ENCODE results near the gene C1orf94.

C1orf94 gene

DNA sequence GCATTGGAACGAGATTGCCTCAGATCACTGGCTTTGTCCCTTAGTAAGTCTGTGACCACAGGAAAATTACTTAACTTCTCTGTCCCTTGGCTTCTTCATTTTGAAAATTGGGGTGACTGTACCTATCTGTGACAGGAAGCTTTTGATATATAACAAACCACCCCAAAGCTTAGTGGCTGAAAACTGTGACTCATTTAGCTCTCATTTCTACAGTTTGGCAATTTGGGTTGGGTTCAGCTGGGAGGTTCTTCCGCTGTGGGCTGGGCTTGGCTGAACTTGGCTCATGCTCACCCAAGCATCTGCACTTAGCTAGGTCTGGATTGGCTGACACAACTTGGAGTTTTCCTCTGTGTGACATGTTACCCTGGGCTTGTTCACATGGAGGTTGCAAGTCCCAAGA, 14.0 kb downstream of the C1orf94 start:
- DNase-seq (ENCODE audit: low spot score), result no peak
- H3K27ac ChIP-seq, result no peak overlapping the region
- CTCF ChIA-PET, result no interaction called here
- POLR2A ChIA-PET (ENCODE audit: low non-redundant PET), result no interaction called here
- TF ChIP-seq, protein P1, sequence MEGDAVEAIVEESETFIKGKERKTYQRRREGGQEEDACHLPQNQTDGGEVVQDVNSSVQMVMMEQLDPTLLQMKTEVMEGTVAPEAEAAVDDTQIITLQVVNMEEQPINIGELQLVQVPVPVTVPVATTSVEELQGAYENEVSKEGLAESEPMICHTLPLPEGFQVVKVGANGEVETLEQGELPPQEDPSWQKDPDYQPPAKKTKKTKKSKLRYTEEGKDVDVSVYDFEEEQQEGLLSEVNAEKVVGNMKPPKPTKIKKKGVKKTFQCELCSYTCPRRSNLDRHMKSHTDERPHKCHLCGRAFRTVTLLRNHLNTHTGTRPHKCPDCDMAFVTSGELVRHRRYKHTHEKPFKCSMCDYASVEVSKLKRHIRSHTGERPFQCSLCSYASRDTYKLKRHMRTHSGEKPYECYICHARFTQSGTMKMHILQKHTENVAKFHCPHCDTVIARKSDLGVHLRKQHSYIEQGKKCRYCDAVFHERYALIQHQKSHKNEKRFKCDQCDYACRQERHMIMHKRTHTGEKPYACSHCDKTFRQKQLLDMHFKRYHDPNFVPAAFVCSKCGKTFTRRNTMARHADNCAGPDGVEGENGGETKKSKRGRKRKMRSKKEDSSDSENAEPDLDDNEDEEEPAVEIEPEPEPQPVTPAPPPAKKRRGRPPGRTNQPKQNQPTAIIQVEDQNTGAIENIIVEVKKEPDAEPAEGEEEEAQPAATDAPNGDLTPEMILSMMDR (conservative IDR thresholded peaks at IDR 0.05; ENCODE audit: low read depth), result no peak

DNA sequence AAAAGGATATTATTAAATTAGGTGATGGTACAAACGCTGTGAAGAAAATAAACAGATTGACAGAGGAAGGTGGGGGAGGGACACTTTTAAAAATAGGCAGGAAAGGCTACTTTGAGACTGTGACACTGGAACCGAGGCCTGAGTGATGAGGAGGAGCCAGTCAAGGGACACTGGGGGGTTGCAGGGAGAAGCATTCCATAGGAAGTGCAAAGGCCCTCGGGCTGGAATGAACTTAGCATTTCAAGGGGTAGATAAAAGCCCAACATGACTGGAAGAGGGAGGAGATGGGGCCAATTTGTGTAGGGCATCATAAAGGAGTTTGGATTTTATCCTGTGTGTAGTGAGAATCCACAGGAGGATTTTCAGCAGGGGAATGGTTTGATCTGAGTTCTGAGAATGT, 15.9 kb downstream of the C1orf94 start:
- TF ChIP-seq, protein P1 (conservative IDR thresholded peaks at IDR 0.05; ENCODE audit: low read depth), result no peak
- POLR2A ChIA-PET (ENCODE audit: low non-redundant PET), result no interaction called here
- no peak overlapping the region for H3K27ac ChIP-seq
- CTCF ChIA-PET, result interaction anchor here (0.7 kb wide), 1 partner anchor 660 kb away, joined by 5 read pairs; no protein-coding TSS in a partner anchor
- no peak for DNase-seq (ENCODE audit: low spot score)

DNA sequence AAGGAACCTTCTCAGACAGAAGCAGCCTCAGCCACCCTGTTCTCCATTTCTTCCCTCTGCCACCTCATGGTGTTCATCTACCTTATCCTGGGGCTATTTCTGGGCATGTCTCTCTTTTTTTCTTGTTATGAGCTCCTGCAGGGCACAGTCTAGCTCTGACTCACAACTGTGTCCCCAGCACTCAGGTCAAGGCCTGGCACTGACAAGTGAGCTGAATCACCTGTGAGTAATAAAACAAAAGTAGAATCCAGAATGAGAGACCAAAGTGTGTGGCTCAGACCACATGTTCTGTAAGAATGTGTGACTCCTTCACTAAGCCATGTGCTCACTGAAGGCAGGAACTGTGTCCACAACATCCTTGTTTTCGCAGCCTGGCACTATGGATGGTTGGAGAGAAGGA, 23.2 kb downstream of the C1orf94 start:
- peak; percentile 76 for DNase-seq (ENCODE audit: low spot score)
- ChIA-PET CTCF (no interaction called here), POLR2A (ENCODE audit: low non-redundant PET) (no interaction called here)
- no peak overlapping the region for H3K27ac ChIP-seq
- TF ChIP-seq, protein P1 (conservative IDR thresholded peaks at IDR 0.05; ENCODE audit: low read depth), result no peak

DNA sequence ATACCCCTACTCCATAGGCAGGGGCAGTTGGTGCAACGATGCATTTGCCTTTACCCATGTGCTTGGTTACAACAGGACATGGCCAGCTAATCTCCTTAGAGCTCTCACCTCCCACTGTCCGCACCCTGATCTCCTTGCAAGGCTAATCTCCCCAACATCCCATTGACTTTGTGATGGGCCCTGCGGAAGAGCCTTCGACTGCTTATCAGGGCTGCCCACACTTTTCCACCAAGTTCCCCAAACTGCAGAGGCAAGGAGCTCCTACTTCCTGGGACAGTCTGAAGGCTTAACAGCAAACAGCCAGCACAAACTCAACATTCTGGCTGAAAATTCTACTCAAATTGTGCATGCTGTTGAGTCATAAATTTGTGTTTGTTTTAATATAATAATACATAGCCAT, 36.0 kb downstream of the C1orf94 start:
- POLR2A ChIA-PET (ENCODE audit: low non-redundant PET), result no interaction called here
- CTCF ChIA-PET, result no interaction called here
- no peak for DNase-seq (ENCODE audit: low spot score)
- TF ChIP-seq, protein P1 (conservative IDR thresholded peaks at IDR 0.05; ENCODE audit: low read depth), result no peak
- no peak overlapping the region for H3K27ac ChIP-seq

DNA sequence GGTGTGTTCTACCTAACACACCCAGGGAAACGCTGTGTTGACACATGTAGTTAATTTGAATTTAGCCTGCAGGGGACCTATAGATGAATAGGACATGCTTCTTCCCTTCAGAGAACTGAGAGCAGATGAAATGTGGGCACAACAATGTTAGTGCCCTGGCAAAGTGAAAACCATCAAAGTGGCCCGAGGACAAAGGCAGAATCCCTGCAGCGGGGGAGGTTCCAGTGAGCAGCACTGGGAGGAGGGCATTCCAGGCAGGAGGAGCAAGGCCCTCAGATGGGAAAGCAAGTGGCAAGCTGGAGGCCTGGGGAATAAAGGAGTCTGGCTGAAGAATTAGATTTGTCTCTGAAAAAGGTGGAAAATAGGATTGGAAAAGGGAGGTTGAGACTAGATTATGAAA, 37.2 kb downstream of the C1orf94 start:
- CTCF ChIA-PET, result interaction anchor here (0.7 kb wide), 1 partner anchor 15 kb away, joined by 3 read pairs; no protein-coding TSS in a partner anchor

DNA sequence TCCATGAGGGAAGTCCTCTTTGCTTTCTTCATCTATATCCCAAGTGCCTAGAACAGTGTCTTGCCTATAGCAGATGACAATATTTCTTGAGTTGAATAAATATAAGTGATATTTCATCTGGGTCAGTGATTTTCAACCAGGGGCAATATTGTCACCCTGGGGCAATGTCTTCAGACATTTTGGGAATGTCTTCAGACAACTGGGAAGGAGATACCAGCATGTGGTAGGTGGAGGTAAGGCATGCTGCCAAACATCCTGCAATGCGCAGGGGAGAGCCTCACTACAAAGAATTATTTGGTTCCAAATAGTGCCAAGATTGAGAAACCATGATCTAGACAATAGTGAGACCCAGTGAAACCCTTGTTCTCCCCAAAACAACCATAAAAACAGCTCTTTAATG, 54.7 kb downstream of the C1orf94 start:
- TF ChIP-seq, protein P1 (conservative IDR thresholded peaks at IDR 0.05; ENCODE audit: low read depth), result no peak
- ChIA-PET CTCF (no interaction called here), POLR2A (ENCODE audit: low non-redundant PET) (no interaction called here)
- DNase-seq (ENCODE audit: low spot score), result no peak
- no peak overlapping the region for H3K27ac ChIP-seq

More for the DNA sequence above, 37.2 kb downstream of the C1orf94 start:
- TF ChIP-seq, protein P1 (conservative IDR thresholded peaks at IDR 0.05; ENCODE audit: low read depth), result no peak
- no peak for DNase-seq (ENCODE audit: low spot score)
- POLR2A ChIA-PET (ENCODE audit: low non-redundant PET), result no interaction called here
- no peak overlapping the region for H3K27ac ChIP-seq

DNA sequence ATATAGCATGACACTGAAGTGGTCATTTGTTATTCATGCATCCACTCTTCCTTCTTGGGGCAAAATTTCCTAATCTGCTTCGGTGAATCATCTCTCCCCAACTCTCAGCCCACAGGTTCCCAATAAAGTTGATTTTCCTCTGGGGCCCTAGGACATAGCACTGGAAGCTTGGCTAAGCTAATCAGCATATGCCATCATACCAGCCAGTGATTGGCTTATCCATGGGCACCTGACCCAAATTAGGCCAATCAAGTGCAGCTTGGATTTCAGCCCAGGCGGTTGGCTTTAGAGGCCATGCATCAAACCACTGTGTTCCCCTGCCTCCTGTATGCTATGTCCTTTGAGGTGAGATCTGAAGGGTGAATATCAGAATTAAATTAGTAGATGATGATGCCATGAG, 58.9 kb downstream of the C1orf94 start:
- H3K27ac ChIP-seq, result no peak overlapping the region
- no peak for DNase-seq (ENCODE audit: low spot score)
- POLR2A ChIA-PET (ENCODE audit: low non-redundant PET), result no interaction called here
- CTCF ChIA-PET, result no interaction called here
- TF ChIP-seq, protein P1 (conservative IDR thresholded peaks at IDR 0.05; ENCODE audit: low read depth), result no peak
